ENCODE measurements around the gene GPR68. TPM values are rescaled to one million over a fixed set of nuclear protein-coding genes. Genes with fewer than 3 reads are reported as not detected.
"Not testable (repeated sequence)": the region's sequence is repeated elsewhere in the genome, so short reads cannot be mapped to it uniquely, and the experiment has no call there.

The GPR68 gene
- polyA plus RNA-seq, 1 experiment: 0.45 TPM

DNA sequence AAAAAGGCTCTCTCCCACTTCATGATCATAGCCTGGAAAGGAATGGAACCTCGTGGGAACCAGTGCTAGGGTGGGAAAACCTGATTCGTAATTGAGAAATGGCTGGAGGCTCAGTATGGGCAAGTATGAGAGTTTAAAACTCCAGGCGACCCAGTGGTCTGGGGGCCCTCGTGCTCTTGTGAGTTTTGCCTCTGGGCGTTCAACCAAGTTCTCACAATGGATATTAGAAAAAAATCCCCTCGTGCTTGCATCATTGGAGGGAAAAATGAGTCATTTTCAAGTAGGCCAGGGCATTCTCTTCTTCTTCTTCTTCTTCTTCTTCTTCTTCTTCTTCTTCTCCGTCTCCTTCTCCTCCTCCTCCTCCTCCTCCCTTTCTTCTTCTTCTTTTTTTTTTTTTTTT, 39.0 kb downstream of the GPR68 start:
- TF ChIP-seq, protein P1, sequence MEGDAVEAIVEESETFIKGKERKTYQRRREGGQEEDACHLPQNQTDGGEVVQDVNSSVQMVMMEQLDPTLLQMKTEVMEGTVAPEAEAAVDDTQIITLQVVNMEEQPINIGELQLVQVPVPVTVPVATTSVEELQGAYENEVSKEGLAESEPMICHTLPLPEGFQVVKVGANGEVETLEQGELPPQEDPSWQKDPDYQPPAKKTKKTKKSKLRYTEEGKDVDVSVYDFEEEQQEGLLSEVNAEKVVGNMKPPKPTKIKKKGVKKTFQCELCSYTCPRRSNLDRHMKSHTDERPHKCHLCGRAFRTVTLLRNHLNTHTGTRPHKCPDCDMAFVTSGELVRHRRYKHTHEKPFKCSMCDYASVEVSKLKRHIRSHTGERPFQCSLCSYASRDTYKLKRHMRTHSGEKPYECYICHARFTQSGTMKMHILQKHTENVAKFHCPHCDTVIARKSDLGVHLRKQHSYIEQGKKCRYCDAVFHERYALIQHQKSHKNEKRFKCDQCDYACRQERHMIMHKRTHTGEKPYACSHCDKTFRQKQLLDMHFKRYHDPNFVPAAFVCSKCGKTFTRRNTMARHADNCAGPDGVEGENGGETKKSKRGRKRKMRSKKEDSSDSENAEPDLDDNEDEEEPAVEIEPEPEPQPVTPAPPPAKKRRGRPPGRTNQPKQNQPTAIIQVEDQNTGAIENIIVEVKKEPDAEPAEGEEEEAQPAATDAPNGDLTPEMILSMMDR (IDR thresholded peaks at IDR 0.05; ENCODE audit: insufficient read depth, low read depth, low read length): no peak
- ChIA-PET CTCF (no interaction called here), POLR2A (no interaction called here)
- no peak for DNase-seq (ENCODE audit: low read depth)
- no peak overlapping the region for H3K4me3 ChIP-seq (ENCODE audit: low read depth, low read length)
- H3K27me3 ChIP-seq (ENCODE audit: control insufficient read depth, insufficient read depth, low read length): no peaks in the 10 kb centered on the region
- peaks cover 3% of the 10 kb centered on the region for H3K36me3 ChIP-seq (ENCODE audit: control insufficient read depth, insufficient read depth, low read length)

DNA sequence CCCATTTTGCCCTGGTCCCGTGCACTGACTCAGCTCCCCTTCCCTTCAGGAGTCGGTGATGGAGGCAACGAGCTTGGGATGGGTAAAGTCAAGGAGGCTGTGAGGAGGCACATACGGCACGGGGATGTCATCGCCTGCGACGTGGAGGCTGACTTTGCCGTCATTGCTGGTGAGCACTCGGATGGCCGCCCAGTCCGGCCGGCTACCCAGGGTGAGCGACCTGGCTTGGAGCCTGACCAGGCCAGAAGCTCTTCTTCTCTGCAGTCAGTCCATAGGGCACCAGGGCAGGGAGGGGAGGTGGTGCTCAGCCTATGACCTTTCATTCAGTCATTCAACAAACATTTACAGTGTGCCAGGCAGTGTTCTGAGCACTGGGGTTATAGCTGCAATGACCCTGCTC, 39.8 kb downstream of the GPR68 start:
- Histone ChIP-seq H3K4me3 (ENCODE audit: low read depth, low read length) (no peak overlapping the region), H3K36me3 (ENCODE audit: control insufficient read depth, insufficient read depth, low read length) (peaks cover 3% of the 10 kb centered on the region), H3K27me3 (ENCODE audit: control insufficient read depth, insufficient read depth, low read length) (no peaks in the 10 kb centered on the region)
- no peak for DNase-seq (ENCODE audit: low read depth)
- TF ChIP-seq, protein P1 (IDR thresholded peaks at IDR 0.05; ENCODE audit: insufficient read depth, low read depth, low read length): no peak
- ChIA-PET POLR2A (no interaction called here), CTCF (no interaction called here)

DNA sequence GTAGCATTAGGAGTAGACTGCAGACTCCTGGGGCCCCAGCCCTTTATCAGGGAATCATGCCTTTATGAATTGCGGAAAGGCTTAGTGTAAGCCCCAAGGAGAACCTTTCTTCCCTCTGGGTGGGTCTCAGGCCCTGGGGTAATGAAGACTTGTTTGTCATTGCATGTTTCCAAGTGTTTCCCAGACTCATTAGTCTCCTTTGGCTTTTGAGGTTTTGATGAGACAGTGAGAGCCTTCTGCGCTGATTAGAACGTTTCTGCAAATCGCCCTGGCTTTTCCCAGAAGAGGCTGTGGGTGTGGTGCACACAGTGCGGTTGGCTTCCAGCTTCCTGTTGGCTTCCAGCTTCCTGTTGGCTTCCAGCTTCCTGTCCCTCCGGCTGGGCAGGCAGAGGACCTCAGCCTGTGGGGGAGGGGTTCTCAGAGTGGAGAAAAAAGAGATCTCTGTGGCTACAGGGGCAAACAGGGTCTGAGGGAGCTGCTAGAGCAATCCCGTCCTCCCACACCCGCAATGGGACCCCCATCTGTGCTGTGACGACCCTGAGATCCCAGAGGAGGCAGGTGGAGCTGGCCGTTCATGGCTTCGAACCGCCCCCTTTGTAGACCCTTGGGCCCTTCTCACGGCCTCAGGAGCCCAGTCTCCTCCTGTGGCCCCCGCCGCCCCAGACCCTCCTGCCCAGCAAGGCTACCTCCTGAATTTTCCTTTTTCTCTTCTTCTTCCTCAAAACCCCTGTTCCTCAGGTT, 42.1 kb downstream of the GPR68 start:
- POLR2A ChIA-PET: no interaction called here
- CTCF ChIA-PET: interaction anchor here (1.3 kb wide), 1 partner anchor 14 kb away, joined by 3 read pairs; no protein-coding TSS in a partner anchor
- DNase-seq (ENCODE audit: low read depth): no peak
- Histone ChIP-seq H3K27me3 (ENCODE audit: control insufficient read depth, insufficient read depth, low read length) (no peaks in the 10 kb centered on the region), H3K4me3 (ENCODE audit: low read depth, low read length) (no peak overlapping the region), H3K36me3 (ENCODE audit: control insufficient read depth, insufficient read depth, low read length) (peaks cover 5% of the 10 kb centered on the region)
- TF ChIP-seq, protein P1 (IDR thresholded peaks at IDR 0.05; ENCODE audit: insufficient read depth, low read depth, low read length): no peak

DNA sequence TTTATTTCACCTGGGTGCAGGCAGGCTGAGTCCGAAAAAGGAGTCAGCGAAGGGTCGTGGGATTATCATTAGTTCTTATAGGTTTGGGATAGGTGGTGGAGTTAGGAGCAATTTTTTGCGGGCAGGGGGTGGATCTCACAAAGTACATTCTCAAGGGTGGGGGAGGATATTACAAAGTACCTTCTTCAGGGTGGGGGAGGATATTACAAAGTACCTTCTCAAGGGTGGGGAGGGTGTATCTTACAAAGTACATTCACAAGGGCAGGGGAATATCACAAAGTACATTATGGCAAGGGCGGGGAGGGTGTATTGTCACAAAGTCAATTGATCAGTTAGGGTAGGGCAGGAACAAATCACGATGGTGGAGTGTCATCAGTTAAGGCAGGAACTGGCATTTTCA, 43.7 kb downstream of the GPR68 start:
- H3K36me3 ChIP-seq (ENCODE audit: control insufficient read depth, insufficient read depth, low read length); H3K4me3 ChIP-seq (ENCODE audit: low read depth, low read length); H3K27me3 ChIP-seq (ENCODE audit: control insufficient read depth, insufficient read depth, low read length); POLR2A ChIA-PET; DNase-seq (ENCODE audit: low read depth): not testable (repeated sequence)
- CTCF ChIA-PET: interaction anchor here (0.6 to 1.3 kb wide), 2 partner anchors 15 to 85 kb away, joined by 3 read pairs; no protein-coding TSS in a partner anchor

DNA sequence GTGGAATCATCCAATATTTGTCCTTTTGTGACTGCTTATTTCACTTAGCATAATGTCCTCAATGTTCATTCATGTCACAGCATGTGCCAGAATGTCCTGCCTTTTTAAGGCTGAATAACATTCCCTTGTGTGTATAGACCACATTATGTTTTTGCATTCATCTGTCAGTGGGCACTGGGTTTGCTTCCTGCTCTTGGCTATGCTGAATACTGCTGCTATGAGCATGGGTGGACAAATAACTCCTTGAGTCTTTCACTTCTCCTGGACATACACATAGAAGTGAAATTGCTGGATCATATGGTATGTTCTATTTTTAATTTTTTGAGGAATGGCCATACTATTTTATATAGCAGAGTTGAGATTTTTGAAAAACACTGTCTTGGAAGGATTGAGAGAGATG, 46.9 kb downstream of the GPR68 start:
- DNase-seq (ENCODE audit: low read depth): no peak
- TF ChIP-seq, protein P1 (IDR thresholded peaks at IDR 0.05; ENCODE audit: insufficient read depth, low read depth, low read length): no peak
- Histone ChIP-seq H3K27me3 (ENCODE audit: control insufficient read depth, insufficient read depth, low read length) (no peaks in the 10 kb centered on the region), H3K4me3 (ENCODE audit: low read depth, low read length) (no peak overlapping the region), H3K36me3 (ENCODE audit: control insufficient read depth, insufficient read depth, low read length) (peaks cover 8% of the 10 kb centered on the region)
- CTCF ChIA-PET: interaction anchor here (0.6 kb wide), 1 partner anchor 25 kb away, joined by 3 read pairs; no protein-coding TSS in a partner anchor
- POLR2A ChIA-PET: no interaction called here

DNA sequence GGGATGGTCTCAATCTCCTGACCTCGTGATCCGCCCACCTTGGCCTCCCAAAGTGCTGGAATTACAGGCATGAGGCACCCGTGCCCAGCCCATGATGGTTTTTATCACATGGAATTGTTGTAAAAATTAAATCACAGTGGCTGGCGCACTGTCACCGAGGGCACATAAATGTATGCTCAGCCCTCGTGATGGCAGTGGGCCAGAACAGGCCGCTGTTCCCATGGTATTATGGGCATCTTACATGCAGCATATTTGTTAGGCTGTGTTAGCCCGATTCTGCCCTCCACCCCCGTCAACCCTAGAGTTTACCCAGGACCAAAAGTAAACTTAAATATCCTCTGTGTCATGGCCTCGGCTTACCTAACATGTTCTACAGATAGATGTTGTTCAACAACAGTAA, 48.6 kb downstream of the GPR68 start:
- TF ChIP-seq, protein P1 (IDR thresholded peaks at IDR 0.05; ENCODE audit: insufficient read depth, low read depth, low read length): no peak
- no peak for DNase-seq (ENCODE audit: low read depth)
- H3K4me3 ChIP-seq (ENCODE audit: low read depth, low read length): no peak overlapping the region
- H3K27me3 ChIP-seq (ENCODE audit: control insufficient read depth, insufficient read depth, low read length): no peaks in the 10 kb centered on the region
- H3K36me3 ChIP-seq (ENCODE audit: control insufficient read depth, insufficient read depth, low read length): peaks cover 6% of the 10 kb centered on the region
- ChIA-PET POLR2A (no interaction called here), CTCF (no interaction called here)

Measured in BJ (cell line).